Neutrophil (primary cell): ENCODE results near the gene ME3.

Source experiments
- H3K27ac ChIP-seq: fragments of 200-600 bp; sonication (generic); 2 replicates; pipeline ENCODE4 v1.5.1; 2016; ENCODE audit warnings: mild to moderate bottlenecking, moderate library complexity
- H3K27me3 ChIP-seq: fragments of 200-600 bp; sonication (generic); 2 replicates; pipeline ENCODE4 v1.6.0; 2016; ENCODE audit warnings: mild to moderate bottlenecking
- H3K36me3 ChIP-seq: fragments of 200-600 bp; sonication (generic); 2 replicates; pipeline ENCODE4 v1.5.1; 2017
- H3K4me1 ChIP-seq, 2 experiments: fragments of 200-600 bp in 1 of 2; sonication (generic) in 1 of 2; 1 replicate in 1 of 2; 2 replicates in 1 of 2; pipeline versions ENCODE4 v1.5.1 to v1.6.1; 2013 to 2016; ENCODE audit warnings: low read depth in 1 of 2, low read length in 1 of 2, mild to moderate bottlenecking in 1 of 2, moderate library complexity in 1 of 2; ENCODE audit not compliant: control insufficient read depth in 1 of 2, insufficient read depth in 1 of 2
- H3K4me3 ChIP-seq, 2 experiments: fragments of 200-600 bp in 1 of 2; sonication (generic) in 1 of 2; 1 replicate in 1 of 2; 2 replicates in 1 of 2; pipeline ENCODE4 v1.5.1; 2013 to 2016; ENCODE audit warnings: low read depth in 1 of 2, low read length in 1 of 2, mild to moderate bottlenecking in 1 of 2, moderate library complexity in 1 of 2
- H3K9me3 ChIP-seq: fragments of 200-600 bp; sonication (generic); 2 replicates; pipeline ENCODE4 v1.5.1; 2016
- CTCF ChIP-seq: fragments of 200-600 bp; sonication (generic); IDR thresholded peaks from 2 replicates; pipeline ENCODE4 v1.5.1; 2016; ENCODE audit warnings: antibody characterized with exemption

The ME3 gene

GRCh38 chr11:86589856-86590589, 82.4 kb downstream of the ME3 start:
- no peak overlapping the region for H3K4me3 ChIP-seq
- H3K27me3 ChIP-seq: no peaks in the 10 kb centered on the region
- no peak for TF ChIP-seq CTCF
- H3K36me3 ChIP-seq: no peaks in the 10 kb centered on the region
- no peak overlapping the region for H3K27ac ChIP-seq
- H3K4me1 ChIP-seq: no peaks in the 10 kb centered on the region
- no peaks in the 10 kb centered on the region for H3K9me3 ChIP-seq

- Histone ChIP-seq H3K4me3 (no peak overlapping the region), H3K4me1 (no peaks in the 10 kb centered on the region), H3K27me3 (no peaks in the 10 kb centered on the region), H3K36me3 (no peaks in the 10 kb centered on the region), H3K9me3 (no peaks in the 10 kb centered on the region), H3K27ac (no peak overlapping the region)
- TF ChIP-seq CTCF: no peak
Measured at GRCh38 chr11:86589204-86589603, 83.2 kb downstream of the ME3 start.

GRCh38 chr11:86588566-86589090, 83.8 kb downstream of the ME3 start:
- H3K27me3 ChIP-seq: no peaks in the 10 kb centered on the region
- no peaks in the 10 kb centered on the region for H3K9me3 ChIP-seq
- H3K36me3 ChIP-seq: no peaks in the 10 kb centered on the region
- H3K27ac ChIP-seq: no peak overlapping the region
- TF ChIP-seq CTCF: no peak
- no peaks in the 10 kb centered on the region for H3K4me1 ChIP-seq
- no peak overlapping the region for H3K4me3 ChIP-seq

GRCh38 chr11:86587264-86588193, 84.9 kb downstream of the ME3 start:
- Histone ChIP-seq H3K9me3 (no peaks in the 10 kb centered on the region), H3K27me3 (no peaks in the 10 kb centered on the region), H3K4me1 (no peaks in the 10 kb centered on the region), H3K36me3 (no peaks in the 10 kb centered on the region), H3K4me3 (no peak overlapping the region), H3K27ac (no peak overlapping the region)
- TF ChIP-seq CTCF: no peak

- Histone ChIP-seq H3K9me3 (no peaks in the 10 kb centered on the region), H3K27ac (no peak overlapping the region), H3K4me3 (no peak overlapping the region), H3K36me3 (no peaks in the 10 kb centered on the region), H3K4me1 (no peaks in the 10 kb centered on the region), H3K27me3 (no peaks in the 10 kb centered on the region)
- TF ChIP-seq CTCF: no peak
Measured at GRCh38 chr11:86586307-86586706, 86.1 kb downstream of the ME3 start.
